Lower lobe of right lung (tissue), 2 donors: ENCODE data around the gene C11orf98. TPM values are rescaled to one million over a fixed set of nuclear protein-coding genes. Genes with fewer than 3 reads are reported as not detected.

Source experiments
- ATAC-seq, 2 donors: fragments of 200-7000 bp; cut with Tn5 transposase; one replicate each; pipeline ENCODE4 v1.9.1; 2020 to 2022; ENCODE audit warnings: mild to moderate bottlenecking in 2 of 2, moderate library complexity in 2 of 2
- DNase-seq: peaks from one replicate; pipeline ENCODE4 v3.0.0-alpha.2; 2020
- H3K27ac ChIP-seq: fragments of 200-600 bp; one replicate; pipeline ENCODE4 v1.8.0; 2022
- H3K27me3 ChIP-seq: fragments of 200-600 bp; one replicate; pipeline ENCODE4 v1.8.0; 2022; ENCODE audit warnings: low read depth
- H3K36me3 ChIP-seq: fragments of 200-600 bp; one replicate; pipeline ENCODE4 v1.8.0; 2022; ENCODE audit warnings: mild to moderate bottlenecking
- H3K4me1 ChIP-seq: fragments of 200-600 bp; one replicate; pipeline ENCODE4 v1.8.0; 2022
- H3K4me3 ChIP-seq: fragments of 200-600 bp; one replicate; pipeline ENCODE4 v1.8.0; 2022; ENCODE audit warnings: mild to moderate bottlenecking
- H3K9me3 ChIP-seq: fragments of 200-600 bp; one replicate; pipeline ENCODE4 v1.8.0; 2022
- intact Hi-C: fragments of 100-400 bp; cut with DNase I; formaldehyde crosslinking; loops from one replicate; pipeline ENCODE4 v1.11.0; 2022
- long read RNA-seq: library from polyadenylated mRNA; unstranded; transcript quantifications from one replicate; pipeline ENCODE4 v2.0.0, GENCODE V29; 2021
- total RNA-seq: library from RNA; stranded (reverse); fragmentation: NEBNext Ultra II Directional; extraction: Animal tissue kit (Norgen Biotek cat#: 25700); gene quantifications from one replicate; pipeline ENCODE4 v1.2.1, GENCODE V29; 2021
- TF ChIP-seq, protein P1 (sequence below): fragments of 200-600 bp; IDR thresholded peaks from one replicate; pipeline ENCODE4 v1.8.0; 2022; ENCODE audit warnings: antibody characterized with exemption, mild to moderate bottlenecking
- donor health status: DM: no; HTN: yes; CAD: no; lungs with severe emphysema.

Gene C11orf98
- total RNA-seq, result 37.1 TPM
- long read RNA-seq, transcript C11orf98-201 (4 exons, 654 nt), result major isoform, 40 of 42 reads
- long read RNA-seq, partial matches to known transcripts, result 1 of 42 reads
- long read RNA-seq, other reads (novel, unspliced or antisense), result 0 of 42 reads

DNA sequence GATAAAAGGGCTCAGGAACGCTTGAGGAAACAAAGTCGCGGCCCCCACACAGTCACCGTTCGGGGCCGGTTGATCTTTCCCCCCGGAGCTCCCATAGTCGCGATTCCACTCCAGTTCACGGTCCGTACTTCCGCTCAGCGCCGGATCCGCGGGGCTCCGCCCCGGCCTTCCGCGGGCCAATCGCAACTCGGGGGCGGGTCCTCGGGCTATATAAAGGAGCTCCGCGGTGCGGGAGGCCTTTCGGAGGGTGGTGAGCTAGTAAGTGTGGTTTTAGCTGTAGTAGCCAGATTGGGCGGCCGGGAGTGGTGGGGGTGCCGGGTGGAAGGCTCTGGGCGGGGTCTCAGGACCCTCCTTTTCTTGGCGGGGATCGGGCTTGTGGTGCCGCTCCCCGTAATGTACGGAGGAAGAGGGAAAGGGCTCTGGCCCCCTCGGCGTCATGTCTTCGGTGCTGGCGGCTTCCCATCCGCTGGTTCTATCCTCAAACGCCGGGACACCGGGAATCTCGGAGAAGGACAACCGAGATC lies at the start of gene C11orf98, which contains the start of gene CSKMT:
Gene C11orf98 (minus strand): TSS at position 136 of the 524 bp plus-strand sequence. CDS start 41 bp downstream, at position 95.
Gene CSKMT (plus strand): TSS at position 238 of the 524 bp plus-strand sequence. CDS start 568 bp downstream, outside the sequence.
- Histone ChIP-seq H3K27me3 (no peaks in the 10 kb centered on the region), H3K27ac (peak within 1 kb of the TSS; percentile 91), H3K9me3 (no peaks in the 10 kb centered on the region), H3K4me1 (peaks cover 43% of the 10 kb centered on the region), H3K4me3 (peak within 1 kb of the TSS; percentile 92), H3K36me3 (peaks cover 32% of the 10 kb centered on the region)
- peak; percentile 95 for DNase-seq
- intact Hi-C loops, result no loop called here
- TF ChIP-seq, protein P1, sequence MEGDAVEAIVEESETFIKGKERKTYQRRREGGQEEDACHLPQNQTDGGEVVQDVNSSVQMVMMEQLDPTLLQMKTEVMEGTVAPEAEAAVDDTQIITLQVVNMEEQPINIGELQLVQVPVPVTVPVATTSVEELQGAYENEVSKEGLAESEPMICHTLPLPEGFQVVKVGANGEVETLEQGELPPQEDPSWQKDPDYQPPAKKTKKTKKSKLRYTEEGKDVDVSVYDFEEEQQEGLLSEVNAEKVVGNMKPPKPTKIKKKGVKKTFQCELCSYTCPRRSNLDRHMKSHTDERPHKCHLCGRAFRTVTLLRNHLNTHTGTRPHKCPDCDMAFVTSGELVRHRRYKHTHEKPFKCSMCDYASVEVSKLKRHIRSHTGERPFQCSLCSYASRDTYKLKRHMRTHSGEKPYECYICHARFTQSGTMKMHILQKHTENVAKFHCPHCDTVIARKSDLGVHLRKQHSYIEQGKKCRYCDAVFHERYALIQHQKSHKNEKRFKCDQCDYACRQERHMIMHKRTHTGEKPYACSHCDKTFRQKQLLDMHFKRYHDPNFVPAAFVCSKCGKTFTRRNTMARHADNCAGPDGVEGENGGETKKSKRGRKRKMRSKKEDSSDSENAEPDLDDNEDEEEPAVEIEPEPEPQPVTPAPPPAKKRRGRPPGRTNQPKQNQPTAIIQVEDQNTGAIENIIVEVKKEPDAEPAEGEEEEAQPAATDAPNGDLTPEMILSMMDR, result no peak
- ATAC-seq, result peak; percentile 99

DNA sequence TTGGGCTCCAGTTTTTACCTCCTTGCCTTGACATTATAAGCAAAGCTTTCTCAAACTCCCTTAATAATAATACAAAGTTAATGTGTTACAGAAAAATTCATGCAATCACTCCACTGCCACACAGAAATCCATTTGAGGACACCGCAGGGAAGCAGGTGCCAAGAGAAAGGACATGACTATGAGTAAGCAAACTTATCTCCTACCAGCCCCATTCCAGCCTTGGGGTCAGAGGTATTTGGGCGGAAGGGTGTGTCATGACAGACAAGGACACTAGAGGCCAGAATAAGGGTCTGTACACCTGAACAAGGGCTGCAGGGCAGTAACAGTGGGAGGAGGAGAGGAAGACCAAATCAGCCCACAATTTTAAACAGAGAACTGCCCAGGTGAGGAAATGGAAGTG lies 48.3 kb upstream of the C11orf98 start:
- H3K27ac ChIP-seq, result peak overlapping the region; percentile 25
- H3K9me3 ChIP-seq, result no peaks in the 10 kb centered on the region
- TF ChIP-seq, protein P1, result no peak
- H3K27me3 ChIP-seq, result no peaks in the 10 kb centered on the region
- H3K4me3 ChIP-seq, result no peak overlapping the region
- H3K36me3 ChIP-seq, result peaks cover 80% of the 10 kb centered on the region
- peaks cover 25% of the 10 kb centered on the region for H3K4me1 ChIP-seq
- intact Hi-C loops, result no loop called here
- ATAC-seq (peak; percentile 25 to 47), DNase-seq (no peak)

DNA sequence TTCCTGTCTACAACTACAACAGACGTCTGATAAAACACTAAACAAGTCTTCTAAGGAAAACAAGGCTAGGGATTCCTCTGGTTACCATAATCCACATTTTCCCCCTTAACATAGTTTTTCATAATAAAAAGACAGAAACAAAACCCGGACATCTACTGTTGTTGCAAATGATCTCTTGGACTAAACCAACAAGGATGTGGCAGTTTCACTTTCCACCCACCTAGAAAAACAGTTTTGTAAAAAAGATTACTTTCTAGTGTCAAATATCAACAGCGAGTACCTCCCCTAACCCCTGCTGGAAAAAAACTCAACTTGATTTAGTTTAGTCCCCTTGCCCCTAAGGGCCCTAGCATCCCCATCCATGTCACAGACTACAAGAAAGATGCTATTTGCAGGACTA lies 47.9 kb upstream of the C11orf98 start:
- TF ChIP-seq, protein P1, result no peak
- Histone ChIP-seq H3K9me3 (no peaks in the 10 kb centered on the region), H3K36me3 (peaks cover 76% of the 10 kb centered on the region)

DNA sequence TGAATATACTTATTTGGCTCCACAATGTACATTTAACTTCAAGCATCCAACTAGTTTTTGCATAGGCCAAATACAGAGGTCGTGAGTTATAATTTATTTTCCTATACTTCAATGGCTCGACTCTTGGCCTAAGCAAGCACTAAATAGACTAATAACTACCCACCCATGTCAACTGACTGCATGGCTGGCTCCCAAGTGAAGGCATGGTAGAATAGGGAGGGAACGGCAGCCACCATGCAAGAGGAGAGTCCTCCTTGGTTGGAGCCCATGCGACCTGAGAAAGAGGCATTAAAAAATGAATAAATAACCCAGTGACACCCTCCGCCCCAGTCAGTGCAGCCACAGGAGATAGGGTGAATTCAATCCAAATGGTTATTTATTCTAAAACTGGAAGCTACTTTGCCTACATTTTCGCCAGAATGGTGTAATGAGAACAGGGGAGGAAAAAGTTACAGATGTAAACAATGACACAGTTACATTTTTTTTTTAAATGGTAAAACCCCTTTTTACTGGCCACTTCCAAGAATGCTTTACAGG lies 47.3 kb upstream of the C11orf98 start:
- intact Hi-C loops, result no loop called here
- no peak for ATAC-seq
- peaks cover 28% of the 10 kb centered on the region for H3K4me1 ChIP-seq
- H3K36me3 ChIP-seq, result peaks cover 70% of the 10 kb centered on the region
- H3K27ac ChIP-seq, result no peak overlapping the region
- TF ChIP-seq, protein P1, result no peak
- no peaks in the 10 kb centered on the region for H3K27me3 ChIP-seq
- H3K9me3 ChIP-seq, result no peaks in the 10 kb centered on the region
- no peak overlapping the region for H3K4me3 ChIP-seq
- no peak for DNase-seq

More for the DNA sequence above, 47.9 kb upstream of the C11orf98 start:
- peaks cover 28% of the 10 kb centered on the region for H3K4me1 ChIP-seq
- no peak for ATAC-seq
- no peak for DNase-seq
- H3K27ac ChIP-seq, result peak overlapping the region; percentile 25
- no peaks in the 10 kb centered on the region for H3K27me3 ChIP-seq
- intact Hi-C loops, result no loop called here
- no peak overlapping the region for H3K4me3 ChIP-seq

DNA sequence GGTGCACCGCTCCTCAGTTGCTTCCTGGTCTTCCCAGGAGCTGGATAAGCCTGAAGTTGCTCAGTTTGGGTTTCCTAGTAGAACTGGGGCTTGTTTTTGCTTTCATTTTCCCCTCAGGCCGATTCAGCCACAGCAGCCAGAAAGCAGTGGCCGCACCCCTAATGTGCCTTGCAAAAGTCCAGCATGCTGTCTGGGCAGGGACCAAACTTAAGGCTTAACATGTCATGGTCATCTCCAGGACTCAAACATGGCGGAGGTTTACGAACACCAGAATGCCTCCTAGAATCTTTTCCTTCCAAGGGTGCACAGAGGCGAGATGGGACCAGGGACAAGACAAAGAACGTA lies 45.0 kb upstream of the C11orf98 start:
- peaks cover 44% of the 10 kb centered on the region for H3K4me1 ChIP-seq
- peak overlapping the region; percentile 61 for H3K4me3 ChIP-seq
- ATAC-seq (no peak), DNase-seq (no peak)
- H3K9me3 ChIP-seq, result no peaks in the 10 kb centered on the region
- H3K27ac ChIP-seq, result peak overlapping the region; percentile 95
- no peaks in the 10 kb centered on the region for H3K27me3 ChIP-seq
- peaks cover 47% of the 10 kb centered on the region for H3K36me3 ChIP-seq
- intact Hi-C loops, result no loop called here
- TF ChIP-seq, protein P1, result no peak
